Activated CD4-positive, alpha-beta T cell treated with anti-CD3 and anti-CD28 coated beads, Interleukin-2, amount 10 ng/mL, durations not matched to agents 7 days and 5 days (primary cell): Measurements from ENCODE around the gene GPR84. TPM values are rescaled to one million over a fixed set of nuclear protein-coding genes. Genes with fewer than 3 reads are reported as not detected.
A peak's percentile ranks its signal among the peaks of the same experiment; 100 is the strongest.
"Not testable (repeated sequence)": the region's sequence is repeated elsewhere in the genome, so short reads cannot be mapped to it uniquely, and the experiment has no call there.

Source experiments
- CTCF ChIA-PET: fragments of 350-600 bp; sonication (Branson Sonifier 250); formaldehyde crosslinking; loops from one replicate; lab custom pipeline; 2021; ENCODE audit warnings: antibody characterized with exemption; lab: Charles Lee
- POLR2A ChIA-PET: fragments of 350-600 bp; sonication (Branson Sonifier 250); formaldehyde crosslinking; loops from one replicate; lab custom pipeline; 2021; ENCODE audit warnings: antibody characterized with exemption; lab: Charles Lee
- DNase-seq: peaks from one replicate; pipeline ENCODE4 v3.0.0-alpha.2; 2020
- H3K27ac Mint-ChIP-seq: one replicate; pipeline ENCODE4 v1.8.0; 2021; ENCODE audit warnings: mild to moderate bottlenecking, moderate library complexity, mixed read lengths
- H3K27me3 Mint-ChIP-seq: one replicate; pipeline ENCODE4 v1.8.0; 2021; ENCODE audit warnings: mixed read lengths
- H3K36me3 Mint-ChIP-seq: one replicate; pipeline ENCODE4 v1.8.0; 2021; ENCODE audit warnings: low read depth, mixed read lengths
- H3K4me1 Mint-ChIP-seq: one replicate; pipeline ENCODE4 v1.8.0; 2021; ENCODE audit warnings: mixed read lengths
- H3K4me3 Mint-ChIP-seq: one replicate; pipeline ENCODE4 v1.8.0; 2021; ENCODE audit warnings: mild to moderate bottlenecking, moderate library complexity, mixed read lengths
- H3K9me3 Mint-ChIP-seq: one replicate; pipeline ENCODE4 v1.8.0; 2021; ENCODE audit warnings: mixed read lengths
- total RNA-seq, 2 experiments: library from RNA; stranded (reverse); gene quantifications; one replicate each; pipeline ENCODE4 v1.2.3, GENCODE V29; 2021

Gene GPR84
- total RNA-seq, 2 experiments from 2014 or later: 0.15 to 0.33 TPM

GRCh38 chr12:54356951-54357356 is 7.3 kb downstream of the GPR84 start:
- Mint-ChIP-seq H3K27ac (no peak overlapping the region), H3K27me3 (no peaks in the 10 kb centered on the region), H3K36me3 (peaks cover 6% of the 10 kb centered on the region), H3K9me3 (no peaks in the 10 kb centered on the region), H3K4me1 (peaks cover 25% of the 10 kb centered on the region), H3K4me3 (no peak overlapping the region)
- ChIA-PET CTCF (interaction anchor here (0.9 to 3.3 kb wide), 12 partner anchors 10 to 141 kb away, joined by 3 to 14 read pairs (median 4); partner anchors contain the start of gene COPZ1), POLR2A (interaction anchor here (0.6 kb wide), 1 partner anchor 76 kb away, joined by 3 read pairs; no protein-coding TSS in a partner anchor)
- no peak for DNase-seq

GRCh38 chr12:54356228-54356627 is 8.1 kb downstream of the GPR84 start:
- H3K4me3 Mint-ChIP-seq: no peak overlapping the region
- CTCF ChIA-PET: interaction anchor here (0.8 to 3.1 kb wide), 11 partner anchors 10 to 140 kb away, joined by 3 to 9 read pairs (median 4); partner anchors contain the start of gene COPZ1
- peaks cover 13% of the 10 kb centered on the region for H3K36me3 Mint-ChIP-seq
- no peak overlapping the region for H3K27ac Mint-ChIP-seq
- POLR2A ChIA-PET: interaction anchor here (0.6 kb wide), 1 partner anchor 73 kb away, joined by 3 read pairs; no protein-coding TSS in a partner anchor
- no peaks in the 10 kb centered on the region for H3K9me3 Mint-ChIP-seq
- H3K27me3 Mint-ChIP-seq: no peaks in the 10 kb centered on the region
- no peak for DNase-seq
- peaks cover 30% of the 10 kb centered on the region for H3K4me1 Mint-ChIP-seq

- CTCF ChIA-PET: interaction anchor here (0.8 to 3.1 kb wide), 4 partner anchors 22 to 139 kb away, joined by 3 to 9 read pairs (median 4); partner anchors contain the start of gene COPZ1
- POLR2A ChIA-PET: no interaction called here
- no peaks in the 10 kb centered on the region for H3K9me3 Mint-ChIP-seq
Observed at GRCh38 chr12:54355104-54355815, 9.0 kb downstream of the GPR84 start.

GRCh38 chr12:54354271-54354670 is 10.0 kb downstream of the GPR84 start:
- POLR2A ChIA-PET, H3K27me3 Mint-ChIP-seq, H3K9me3 Mint-ChIP-seq, DNase-seq, H3K4me3 Mint-ChIP-seq, H3K27ac Mint-ChIP-seq: not testable (repeated sequence)
- CTCF ChIA-PET: interaction anchor here (1.5 kb wide), 2 partner anchors 25 to 60 kb away, joined by 4 to 9 read pairs; no protein-coding TSS in a partner anchor
- Mint-ChIP-seq H3K36me3 (peaks cover 30% of the 10 kb centered on the region), H3K4me1 (peaks cover 23% of the 10 kb centered on the region)

More at GRCh38 chr12:54355104-54355815, 9.0 kb downstream of the GPR84 start:
- Mint-ChIP-seq H3K27ac (no peak overlapping the region), H3K27me3 (no peaks in the 10 kb centered on the region), H3K36me3 (peaks cover 23% of the 10 kb centered on the region), H3K4me1 (peaks cover 24% of the 10 kb centered on the region), H3K4me3 (no peak overlapping the region)
- DNase-seq: no peak

GRCh38 chr12:54352891-54353874 is 11.1 kb downstream of the GPR84 start:
- no peak overlapping the region for H3K4me3 Mint-ChIP-seq

GRCh38 chr12:54352022-54352531 is 12.2 kb downstream of the GPR84 start:
- Mint-ChIP-seq H3K4me1 (peaks cover 20% of the 10 kb centered on the region), H3K9me3 (no peaks in the 10 kb centered on the region), H3K4me3 (peak overlapping the region; percentile 18), H3K36me3 (peaks cover 41% of the 10 kb centered on the region), H3K27me3 (no peaks in the 10 kb centered on the region), H3K27ac (peak overlapping the region; percentile 46)
- DNase-seq: no peak
- ChIA-PET POLR2A (no interaction called here), CTCF (interaction anchor here (0.6 to 2.6 kb wide), 6 partner anchors 10 to 27 kb away, joined by 3 to 12 read pairs (median 3); no protein-coding TSS in a partner anchor)

More at GRCh38 chr12:54352891-54353874, 11.1 kb downstream of the GPR84 start:
- no peak for DNase-seq
- Mint-ChIP-seq H3K4me1 (peaks cover 23% of the 10 kb centered on the region), H3K36me3 (peaks cover 35% of the 10 kb centered on the region), H3K27me3 (no peaks in the 10 kb centered on the region), H3K27ac (no peak overlapping the region), H3K9me3 (no peaks in the 10 kb centered on the region)
- CTCF ChIA-PET: interaction anchor here (0.6 to 2.6 kb wide), 14 partner anchors 9 to 102 kb away, joined by 3 to 12 read pairs (median 4); partner anchors contain the start of genes COPZ1 and HNRNPA1
- POLR2A ChIA-PET: no interaction called here

GRCh38 chr12:54351341-54351740 is 12.9 kb downstream of the GPR84 start:
- DNase-seq: no peak
- CTCF ChIA-PET: interaction anchor here (1.1 to 2.6 kb wide), 3 partner anchors 11 to 28 kb away, joined by 3 to 12 read pairs (median 4); no protein-coding TSS in a partner anchor
- H3K4me1 Mint-ChIP-seq: peaks cover 15% of the 10 kb centered on the region
- no peak overlapping the region for H3K4me3 Mint-ChIP-seq
- POLR2A ChIA-PET: interaction anchor here (0.7 kb wide), 1 partner anchor 146 kb away, joined by 3 read pairs; the partner anchor contains the start of gene NCKAP1L
- no peaks in the 10 kb centered on the region for H3K9me3 Mint-ChIP-seq
- no peak overlapping the region for H3K27ac Mint-ChIP-seq
- H3K27me3 Mint-ChIP-seq: no peaks in the 10 kb centered on the region
- peaks cover 47% of the 10 kb centered on the region for H3K36me3 Mint-ChIP-seq

GRCh38 chr12:54350743-54351142 is 13.5 kb downstream of the GPR84 start:
- POLR2A ChIA-PET: interaction anchor here (0.7 kb wide), 1 partner anchor 147 kb away, joined by 3 read pairs; the partner anchor contains the start of gene NCKAP1L
- H3K4me1 Mint-ChIP-seq: peaks cover 15% of the 10 kb centered on the region
- H3K27me3 Mint-ChIP-seq: no peaks in the 10 kb centered on the region
- no peak for DNase-seq
- no peak overlapping the region for H3K27ac Mint-ChIP-seq
- CTCF ChIA-PET: interaction anchor here (0.9 to 1.3 kb wide), 3 partner anchors 16 to 56 kb away, joined by 3 to 4 read pairs (median 3); no protein-coding TSS in a partner anchor
- no peaks in the 10 kb centered on the region for H3K9me3 Mint-ChIP-seq
- peaks cover 47% of the 10 kb centered on the region for H3K36me3 Mint-ChIP-seq
- H3K4me3 Mint-ChIP-seq: no peak overlapping the region

GRCh38 chr12:54349679-54350078 is 14.6 kb downstream of the GPR84 start:
- ChIA-PET CTCF (interaction anchor here (1.0 to 1.5 kb wide), 3 partner anchors 25 to 101 kb away, joined by 3 read pairs; partner anchors contain the start of gene COPZ1), POLR2A (no interaction called here)
- Mint-ChIP-seq H3K4me1 (peaks cover 15% of the 10 kb centered on the region), H3K27me3 (no peaks in the 10 kb centered on the region), H3K9me3 (no peaks in the 10 kb centered on the region), H3K4me3 (no peak overlapping the region), H3K36me3 (peaks cover 53% of the 10 kb centered on the region), H3K27ac (no peak overlapping the region)
- DNase-seq: no peak

- H3K27ac Mint-ChIP-seq: no peak overlapping the region
- H3K36me3 Mint-ChIP-seq: peaks cover 53% of the 10 kb centered on the region
- ChIA-PET CTCF (interaction anchor here (1.0 to 1.5 kb wide), 2 partner anchors 95 to 101 kb away, joined by 3 read pairs; no protein-coding TSS in a partner anchor), POLR2A (no interaction called here)
- no peak for DNase-seq
- no peaks in the 10 kb centered on the region for H3K27me3 Mint-ChIP-seq
- no peak overlapping the region for H3K4me3 Mint-ChIP-seq
- no peaks in the 10 kb centered on the region for H3K9me3 Mint-ChIP-seq
- H3K4me1 Mint-ChIP-seq: peaks cover 15% of the 10 kb centered on the region
Observed at GRCh38 chr12:54349036-54349435, 15.2 kb downstream of the GPR84 start.

GRCh38 chr12:54341378-54342300 is 22.6 kb downstream of the GPR84 start:
- ChIA-PET CTCF (interaction anchor here (0.6 to 2.8 kb wide), 8 partner anchors 9 to 44 kb away, joined by 3 to 9 read pairs (median 4); partner anchors contain the start of gene COPZ1), POLR2A (no interaction called here)
- Mint-ChIP-seq H3K4me1 (no peaks in the 10 kb centered on the region), H3K27me3 (no peaks in the 10 kb centered on the region), H3K4me3 (no peak overlapping the region), H3K27ac (no peak overlapping the region), H3K9me3 (no peaks in the 10 kb centered on the region), H3K36me3 (peaks cover 32% of the 10 kb centered on the region)
- DNase-seq: no peak
